Measurements from ENCODE around the gene TSC2.

DNA sequence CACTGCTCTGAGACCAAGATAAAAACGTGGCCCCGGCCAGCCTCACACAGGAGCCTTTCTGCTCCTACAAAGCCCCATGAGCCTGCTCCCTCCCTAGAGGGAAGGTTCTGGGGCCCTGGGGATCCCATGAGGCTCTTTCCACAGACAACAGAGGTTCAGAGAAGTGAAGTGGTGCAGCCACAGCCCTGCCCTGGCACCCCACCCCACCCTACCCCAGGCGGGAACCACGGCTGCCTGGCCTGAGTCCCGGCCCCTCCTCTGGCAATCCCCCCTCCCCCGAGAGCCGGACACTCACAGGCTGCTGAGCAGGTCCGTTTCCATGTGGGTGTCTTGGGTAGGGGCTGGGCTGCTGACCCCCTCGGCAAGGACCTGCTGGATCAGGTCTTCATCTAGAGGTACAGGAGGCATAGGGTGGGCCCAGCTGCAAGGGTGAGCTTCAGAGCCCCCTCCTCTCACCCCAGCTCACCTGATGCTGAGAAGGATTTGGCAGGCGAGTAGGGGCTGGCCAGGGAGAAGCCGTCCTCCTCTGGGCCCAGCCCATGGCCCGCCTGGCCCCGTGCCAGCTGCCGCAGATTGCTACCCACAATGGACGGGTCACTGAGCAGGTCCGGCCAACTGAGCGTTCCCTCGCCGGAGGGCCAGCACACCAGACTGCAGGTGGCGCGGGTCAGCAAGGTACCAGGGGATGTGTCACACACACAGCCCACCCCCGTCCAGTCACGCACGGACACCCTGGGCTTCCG lies 49.2 kb downstream of the TSC2 start:
- TF ChIP-seq, protein P1, sequence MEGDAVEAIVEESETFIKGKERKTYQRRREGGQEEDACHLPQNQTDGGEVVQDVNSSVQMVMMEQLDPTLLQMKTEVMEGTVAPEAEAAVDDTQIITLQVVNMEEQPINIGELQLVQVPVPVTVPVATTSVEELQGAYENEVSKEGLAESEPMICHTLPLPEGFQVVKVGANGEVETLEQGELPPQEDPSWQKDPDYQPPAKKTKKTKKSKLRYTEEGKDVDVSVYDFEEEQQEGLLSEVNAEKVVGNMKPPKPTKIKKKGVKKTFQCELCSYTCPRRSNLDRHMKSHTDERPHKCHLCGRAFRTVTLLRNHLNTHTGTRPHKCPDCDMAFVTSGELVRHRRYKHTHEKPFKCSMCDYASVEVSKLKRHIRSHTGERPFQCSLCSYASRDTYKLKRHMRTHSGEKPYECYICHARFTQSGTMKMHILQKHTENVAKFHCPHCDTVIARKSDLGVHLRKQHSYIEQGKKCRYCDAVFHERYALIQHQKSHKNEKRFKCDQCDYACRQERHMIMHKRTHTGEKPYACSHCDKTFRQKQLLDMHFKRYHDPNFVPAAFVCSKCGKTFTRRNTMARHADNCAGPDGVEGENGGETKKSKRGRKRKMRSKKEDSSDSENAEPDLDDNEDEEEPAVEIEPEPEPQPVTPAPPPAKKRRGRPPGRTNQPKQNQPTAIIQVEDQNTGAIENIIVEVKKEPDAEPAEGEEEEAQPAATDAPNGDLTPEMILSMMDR (conservative IDR thresholded peaks at IDR 0.05; ENCODE audit: low read depth, low read length): no peak
- TF ChIP-seq EZH2 (IDR thresholded peaks at IDR 0.05; ENCODE audit: low read length, unreplicated experiment) (no peak), EZH2phosphoT487 (IDR thresholded peaks at IDR 0.05; ENCODE audit: borderline replicate concordance, low read length) (no peak)

Data from PC-3 (cell line).